Measurements from ENCODE around the gene SDC1.

Gene SDC1

GRCh38 chr2:20182241-20182931, 42.5 kb downstream of the SDC1 start:
- DNase-seq, result no peak

GRCh38 chr2:20181761-20182160, 43.2 kb downstream of the SDC1 start:
- no peak for DNase-seq

- no peak for DNase-seq
These were observed 44.0 kb downstream of the SDC1 start for GRCh38 chr2:20180676-20181648.

GRCh38 chr2:20179755-20180594, 45.0 kb downstream of the SDC1 start:
- no peak for DNase-seq

DNA sequence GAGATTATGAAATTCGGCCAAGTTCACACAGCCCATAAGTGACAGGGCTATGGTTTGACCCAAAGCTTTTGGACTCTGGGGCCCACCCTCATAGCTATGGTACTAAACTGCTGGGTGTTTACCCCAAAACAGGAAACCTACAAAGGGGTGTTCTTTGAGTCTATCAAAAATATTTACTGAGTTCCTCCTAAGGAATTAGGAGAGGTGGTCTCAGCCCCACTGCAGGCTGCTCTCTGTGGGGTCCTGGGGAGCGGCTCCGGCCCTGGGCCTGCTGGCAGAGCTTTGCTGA, 45.5 kb downstream of the SDC1 start:
- DNase-seq, result no peak

GRCh38 chr2:20178666-20179465, 46.1 kb downstream of the SDC1 start:
- DNase-seq, result no peak

DNA sequence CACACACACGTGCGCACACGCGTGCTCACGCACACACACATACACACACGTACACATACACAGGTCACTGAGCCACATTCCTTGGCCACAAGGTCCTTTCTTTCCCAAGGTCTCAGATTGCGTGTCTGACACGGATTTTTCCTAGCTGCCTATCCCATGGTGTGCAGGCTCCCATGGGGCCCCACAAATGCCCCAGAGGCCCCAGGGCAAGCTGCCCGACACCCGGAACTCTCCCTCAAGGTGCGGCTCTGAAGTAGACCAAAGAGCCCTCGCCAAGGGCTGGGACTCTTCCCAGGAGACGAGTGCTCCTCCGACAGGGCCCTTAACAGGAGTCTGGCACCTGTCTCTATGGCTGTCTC, 46.7 kb downstream of the SDC1 start:
- no peak for DNase-seq

GRCh38 chr2:20177556-20178248, 47.2 kb downstream of the SDC1 start:
- DNase-seq, result no peak

GRCh38 chr2:20176760-20177159, 48.2 kb downstream of the SDC1 start:
- DNase-seq, result no peak

DNA sequence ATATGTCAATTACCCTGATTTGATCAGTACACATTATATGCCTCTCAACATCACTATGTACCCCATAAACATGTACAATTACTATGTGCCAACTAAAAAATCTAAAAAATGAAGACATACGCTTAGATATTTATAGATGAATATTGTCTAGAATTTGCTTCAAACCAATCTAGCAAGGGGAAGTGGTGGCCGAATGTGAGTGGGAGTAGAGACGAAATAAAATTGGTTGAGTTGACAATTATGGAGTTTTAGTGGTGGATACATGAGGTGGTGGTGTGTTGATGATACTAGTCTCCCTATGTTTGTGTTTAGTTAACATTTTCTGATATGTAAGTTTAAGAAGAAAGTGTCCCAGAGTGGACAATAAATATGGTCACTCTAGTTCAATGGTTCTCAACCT, 49.0 kb downstream of the SDC1 start:
- no peak for DNase-seq

- no peak for DNase-seq
These were observed 49.7 kb downstream of the SDC1 start for GRCh38 chr2:20175267-20175666.

- no peak for DNase-seq
These were observed 50.5 kb downstream of the SDC1 start for GRCh38 chr2:20174410-20174809.

DNA sequence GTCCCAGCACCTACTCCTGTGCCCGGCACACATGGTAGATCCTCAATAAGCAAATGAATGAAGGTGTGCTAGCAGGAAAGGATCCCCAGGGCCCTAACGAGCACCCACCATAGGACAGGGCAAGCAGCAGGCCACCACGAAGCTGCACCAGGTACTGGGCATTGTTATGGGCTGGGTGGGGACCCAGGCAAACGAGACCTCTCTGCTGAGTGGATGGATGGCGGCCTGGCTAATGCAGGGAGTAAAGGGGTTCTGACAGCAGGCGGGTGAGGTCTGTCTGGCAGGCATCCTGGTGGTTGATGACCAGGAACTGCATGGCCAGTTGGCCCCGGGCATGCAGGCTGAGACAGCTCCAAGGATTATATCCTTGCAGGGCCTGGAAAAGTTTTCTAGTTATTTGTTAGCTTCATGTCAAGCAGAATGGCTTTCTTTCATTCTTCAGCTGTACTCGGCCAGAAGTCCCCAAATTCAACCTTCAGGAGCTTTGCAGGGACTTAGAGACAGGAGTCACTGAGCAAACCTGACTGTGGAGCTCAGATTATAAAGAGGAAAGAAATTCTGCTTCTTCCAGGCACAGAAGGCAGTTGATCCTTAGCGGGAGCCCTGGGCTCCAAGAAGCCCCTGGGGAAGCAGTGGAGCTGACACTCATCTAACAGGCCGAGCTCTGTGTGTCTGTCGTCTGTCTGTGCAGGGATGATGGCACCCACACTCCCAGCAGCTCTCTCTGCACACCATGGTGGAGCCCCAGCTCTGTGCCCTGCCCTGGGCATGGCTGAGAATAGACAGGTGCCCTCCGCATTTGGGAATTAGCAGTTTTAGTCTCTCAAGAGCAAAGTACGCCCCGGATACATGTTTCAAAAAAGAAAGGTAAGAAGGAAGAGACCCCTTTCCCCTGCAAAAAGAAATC, 51.2 kb downstream of the SDC1 start:
- no peak for DNase-seq

DNA sequence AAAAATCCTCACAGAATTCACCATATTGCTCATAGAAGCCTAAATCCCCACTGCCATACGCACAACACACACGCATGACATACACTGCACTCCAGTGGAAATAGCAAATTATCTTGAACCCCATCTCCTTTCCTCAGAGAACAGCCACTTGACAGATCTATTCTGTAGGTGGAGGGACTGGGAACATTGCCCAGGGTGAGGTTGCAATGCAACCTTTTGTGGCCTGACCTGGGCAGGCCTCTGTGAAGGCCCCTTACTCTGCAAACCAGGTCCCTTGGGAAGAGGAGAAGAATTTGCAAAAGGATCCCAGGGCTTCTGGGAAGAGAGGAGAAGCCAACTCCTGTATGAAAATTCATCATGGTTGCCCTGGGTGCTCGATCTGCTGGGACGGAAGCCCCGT, 51.9 kb downstream of the SDC1 start:
- no peak for DNase-seq

GRCh38 chr2:20172273-20173055, 52.5 kb downstream of the SDC1 start:
- no peak for DNase-seq

DNA sequence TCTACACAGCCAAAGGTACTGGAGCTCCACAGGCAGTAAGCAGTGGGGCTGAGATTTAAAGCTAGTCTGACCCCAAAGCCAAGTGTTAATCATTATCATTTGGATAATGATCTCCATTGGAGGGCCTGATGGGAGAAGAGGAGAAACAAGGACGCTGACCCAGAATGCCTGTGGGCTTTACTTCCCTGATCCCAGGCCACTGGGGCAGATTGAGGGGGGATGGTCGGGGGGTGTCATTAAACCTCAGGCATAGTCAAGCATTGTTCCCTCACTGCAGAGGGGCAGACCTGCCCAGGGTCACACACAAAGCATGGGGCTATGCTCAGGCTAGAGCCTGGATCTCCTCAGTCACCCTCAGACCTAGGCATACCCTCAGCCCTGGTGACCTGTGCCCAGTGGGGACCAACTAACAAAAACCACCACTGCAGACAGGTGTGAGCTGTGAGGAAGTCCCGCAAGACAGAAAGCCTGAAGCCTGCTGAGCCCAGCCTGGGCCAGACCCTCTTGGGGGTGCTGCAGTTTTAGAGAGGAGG, 53.4 kb downstream of the SDC1 start:
- DNase-seq, result no peak

- DNase-seq, result no peak
These were observed 54.2 kb downstream of the SDC1 start for GRCh38 chr2:20170704-20171250.

GRCh38 chr2:20169796-20170703, 54.9 kb downstream of the SDC1 start:
- no peak for DNase-seq

Measured in NCI-H226 (cell line).